Neutrophil (primary cell): Measurements from ENCODE around the gene EBF3.

Source experiments
- H3K27ac ChIP-seq: fragments of 200-600 bp; sonication (generic); 2 replicates; pipeline ENCODE4 v1.5.1; 2016; ENCODE audit warnings: mild to moderate bottlenecking, moderate library complexity
- H3K27me3 ChIP-seq: fragments of 200-600 bp; sonication (generic); 2 replicates; pipeline ENCODE4 v1.6.0; 2016; ENCODE audit warnings: mild to moderate bottlenecking
- H3K36me3 ChIP-seq: fragments of 200-600 bp; sonication (generic); 2 replicates; pipeline ENCODE4 v1.5.1; 2017
- H3K4me1 ChIP-seq, 2 experiments: fragments of 200-600 bp in 1 of 2; sonication (generic) in 1 of 2; 1 replicate in 1 of 2; 2 replicates in 1 of 2; pipeline versions ENCODE4 v1.5.1 to v1.6.1; 2013 to 2016; ENCODE audit warnings: low read depth in 1 of 2, low read length in 1 of 2, mild to moderate bottlenecking in 1 of 2, moderate library complexity in 1 of 2; ENCODE audit not compliant: control insufficient read depth in 1 of 2, insufficient read depth in 1 of 2
- H3K4me3 ChIP-seq, 2 experiments: fragments of 200-600 bp in 1 of 2; sonication (generic) in 1 of 2; 1 replicate in 1 of 2; 2 replicates in 1 of 2; pipeline ENCODE4 v1.5.1; 2013 to 2016; ENCODE audit warnings: low read depth in 1 of 2, low read length in 1 of 2, mild to moderate bottlenecking in 1 of 2, moderate library complexity in 1 of 2
- H3K9me3 ChIP-seq: fragments of 200-600 bp; sonication (generic); 2 replicates; pipeline ENCODE4 v1.5.1; 2016
- CTCF ChIP-seq: fragments of 200-600 bp; sonication (generic); IDR thresholded peaks from 2 replicates; pipeline ENCODE4 v1.5.1; 2016; ENCODE audit warnings: antibody characterized with exemption

Gene EBF3

GRCh38 chr10:129955601-129956285, 8.3 kb downstream of the EBF3 start:
- Histone ChIP-seq H3K4me1 (peaks cover 0 to 7% of the 10 kb centered on the region in 2 experiments), H3K27me3 (peaks cover 99% of the 10 kb centered on the region), H3K4me3 (no peak overlapping the region)

GRCh38 chr10:129954492-129955315, 9.4 kb downstream of the EBF3 start:
- Histone ChIP-seq H3K9me3 (no peaks in the 10 kb centered on the region), H3K4me3 (no peak overlapping the region), H3K36me3 (no peaks in the 10 kb centered on the region), H3K27ac (no peak overlapping the region), H3K4me1 (peaks cover 0 to 7% of the 10 kb centered on the region in 2 experiments), H3K27me3 (peaks cover 99% of the 10 kb centered on the region)
- TF ChIP-seq CTCF = no peak

More at GRCh38 chr10:129955601-129956285, 8.3 kb downstream of the EBF3 start:
- Histone ChIP-seq H3K27ac (no peak overlapping the region), H3K9me3 (no peaks in the 10 kb centered on the region), H3K36me3 (no peaks in the 10 kb centered on the region)
- no peak for TF ChIP-seq CTCF

- TF ChIP-seq CTCF = no peak
- Histone ChIP-seq H3K4me1 (no peaks in the 10 kb centered on the region), H3K4me3 (no peak overlapping the region), H3K9me3 (no peaks in the 10 kb centered on the region), H3K27me3 (peaks cover 99% of the 10 kb centered on the region), H3K27ac (no peak overlapping the region), H3K36me3 (no peaks in the 10 kb centered on the region)
Measured at GRCh38 chr10:129953119-129954051, 10.7 kb downstream of the EBF3 start.

GRCh38 chr10:129952378-129953118, 11.5 kb downstream of the EBF3 start:
- Histone ChIP-seq H3K9me3 (no peaks in the 10 kb centered on the region), H3K4me1 (no peaks in the 10 kb centered on the region), H3K27me3 (peaks cover 91% of the 10 kb centered on the region), H3K4me3 (no peak overlapping the region), H3K27ac (no peak overlapping the region), H3K36me3 (no peaks in the 10 kb centered on the region)
- TF ChIP-seq CTCF = no peak

GRCh38 chr10:129951970-129952265, 12.2 kb downstream of the EBF3 start:
- no peaks in the 10 kb centered on the region for H3K36me3 ChIP-seq
- no peak overlapping the region for H3K4me3 ChIP-seq
- TF ChIP-seq CTCF = no peak
- no peaks in the 10 kb centered on the region for H3K4me1 ChIP-seq
- no peak overlapping the region for H3K27ac ChIP-seq
- H3K9me3 ChIP-seq = no peaks in the 10 kb centered on the region
- peaks cover 85% of the 10 kb centered on the region for H3K27me3 ChIP-seq
